ENCODE results near the gene KLF6.

GRCh38 chr10:3832022-3832786, 47.2 kb upstream of the KLF6 start:
- TF ChIP-seq CTCF (IDR thresholded peaks at IDR 0.05) = no peak
- TF ChIP-seq NR1H2 (CRISPR knock-in tag; IDR thresholded peaks at IDR 0.05) = no peak
- TF ChIP-seq NR2C2 (CRISPR knock-in tag; IDR thresholded peaks at IDR 0.05) = no peak
- no peak for TF ChIP-seq TEAD4 (CRISPR knock-in tag; IDR thresholded peaks at IDR 0.05)
- TF ChIP-seq ETV6 (CRISPR knock-in tag; IDR thresholded peaks at IDR 0.05) = no peak
